Amygdala (tissue), 56 donors: ENCODE data around the gene TRAPPC12.
"Not testable (repeated sequence)": the region's sequence is repeated elsewhere in the genome, so short reads cannot be mapped to it uniquely, and the experiment has no call there.

ENCODE experiments used
- DNase-seq, 56 donors: peaks; one replicate each; lab custom pipeline; 2025; lab: John Stamatoyannopoulos, UW

The TRAPPC12 gene

DNA sequence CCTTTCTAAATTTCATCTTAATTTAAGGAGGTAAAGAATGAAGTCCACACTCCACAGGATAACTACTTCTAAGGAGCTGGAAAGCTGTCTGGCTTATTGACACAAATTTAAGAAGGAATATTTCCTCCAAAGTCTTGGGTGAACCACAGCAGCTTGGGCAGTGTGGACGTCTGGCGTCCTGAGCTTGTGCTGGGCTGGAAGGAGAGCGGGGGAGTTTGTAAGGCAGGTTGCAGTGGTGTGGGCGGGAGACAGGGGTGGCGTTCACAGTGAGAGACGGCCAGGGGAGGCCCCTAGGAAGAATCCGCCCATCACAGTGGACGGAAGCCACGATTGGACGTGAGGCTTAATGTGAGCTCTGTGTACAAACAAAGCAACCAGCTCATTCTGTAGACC, 114.1 kb downstream of the TRAPPC12 start:
- peak in 1 of 56 donors; percentile 59 for DNase-seq

DNA sequence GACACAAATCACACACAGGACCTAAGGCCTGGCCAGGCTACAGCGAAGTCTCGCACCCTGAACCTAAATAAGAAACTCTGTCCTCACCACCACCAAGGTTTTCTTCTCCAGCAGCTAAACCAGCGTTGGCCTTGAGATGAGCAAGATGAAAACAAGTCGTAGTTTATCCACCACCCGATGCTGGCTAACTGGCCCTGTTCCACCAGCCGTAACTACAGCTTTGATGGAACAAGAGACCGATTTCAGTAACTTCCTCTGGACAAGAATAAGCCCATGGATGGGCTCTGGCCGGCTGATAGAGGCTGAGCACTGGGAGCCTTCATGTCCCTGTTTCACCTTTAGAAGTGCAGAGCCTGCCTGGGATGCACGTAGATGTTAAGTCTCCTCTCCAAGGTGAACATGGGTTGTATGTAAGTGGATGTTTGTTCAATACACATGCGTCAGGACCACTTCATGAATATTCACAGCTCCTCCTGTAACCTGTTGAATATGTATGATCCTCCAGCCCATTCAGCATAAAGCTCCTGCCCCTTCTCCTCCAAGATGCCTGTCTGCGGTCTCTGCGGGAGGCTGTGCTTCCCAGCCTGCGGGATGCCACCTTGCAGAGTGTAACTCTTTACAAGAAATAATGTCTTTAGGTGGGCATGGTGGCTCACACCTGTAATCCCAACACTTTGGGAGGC, 115.6 kb downstream of the TRAPPC12 start:
- DNase-seq = no peak

DNA sequence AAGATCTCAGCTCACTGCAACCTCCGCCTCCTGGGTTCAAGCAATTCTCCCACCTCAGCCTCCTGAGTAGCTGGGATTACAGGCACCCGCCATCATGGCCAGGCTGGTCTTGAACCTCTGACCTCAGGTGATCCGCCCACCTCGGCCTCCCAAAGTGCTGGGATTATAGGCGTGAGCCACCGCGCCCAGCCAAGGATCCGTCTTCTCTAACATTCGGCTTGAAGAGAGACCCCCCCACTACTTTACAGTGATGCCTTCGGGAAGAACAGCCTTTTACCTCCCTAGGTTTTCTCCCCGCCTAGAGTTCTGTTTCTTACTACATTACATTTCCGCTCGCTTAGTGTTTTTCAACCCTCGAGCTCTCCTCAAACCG, 117.2 kb downstream of the TRAPPC12 start:
- not testable (repeated sequence) for DNase-seq

DNA sequence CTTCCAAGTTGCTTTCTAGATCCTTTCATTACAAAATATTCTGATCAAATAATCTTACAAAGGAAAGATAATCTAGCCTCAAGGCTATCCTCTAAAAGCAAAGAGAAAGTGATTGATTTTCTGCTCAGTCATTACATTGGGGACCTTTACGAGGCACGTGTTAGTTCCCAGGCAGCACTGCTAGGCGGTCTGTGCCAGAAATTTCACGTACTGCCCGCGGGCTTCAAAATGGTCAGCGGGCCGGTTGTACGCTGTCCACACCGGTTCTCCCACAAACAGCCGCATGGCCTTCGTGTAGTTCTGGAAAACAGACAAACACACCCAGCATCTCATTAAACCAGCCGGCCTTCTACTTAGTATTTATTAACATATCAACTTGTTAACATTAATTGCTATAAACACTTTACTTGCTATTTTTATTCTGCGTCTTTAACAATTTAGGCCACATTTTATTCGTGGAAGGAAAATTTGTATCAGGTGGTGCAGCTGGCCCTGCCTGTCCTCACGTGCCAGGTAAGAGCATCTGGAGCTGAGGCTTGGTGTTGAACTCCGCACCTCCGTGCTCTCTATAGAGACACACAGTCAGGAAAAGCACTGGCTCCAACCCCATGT, 119.4 kb downstream of the TRAPPC12 start:
- no peak for DNase-seq

DNA sequence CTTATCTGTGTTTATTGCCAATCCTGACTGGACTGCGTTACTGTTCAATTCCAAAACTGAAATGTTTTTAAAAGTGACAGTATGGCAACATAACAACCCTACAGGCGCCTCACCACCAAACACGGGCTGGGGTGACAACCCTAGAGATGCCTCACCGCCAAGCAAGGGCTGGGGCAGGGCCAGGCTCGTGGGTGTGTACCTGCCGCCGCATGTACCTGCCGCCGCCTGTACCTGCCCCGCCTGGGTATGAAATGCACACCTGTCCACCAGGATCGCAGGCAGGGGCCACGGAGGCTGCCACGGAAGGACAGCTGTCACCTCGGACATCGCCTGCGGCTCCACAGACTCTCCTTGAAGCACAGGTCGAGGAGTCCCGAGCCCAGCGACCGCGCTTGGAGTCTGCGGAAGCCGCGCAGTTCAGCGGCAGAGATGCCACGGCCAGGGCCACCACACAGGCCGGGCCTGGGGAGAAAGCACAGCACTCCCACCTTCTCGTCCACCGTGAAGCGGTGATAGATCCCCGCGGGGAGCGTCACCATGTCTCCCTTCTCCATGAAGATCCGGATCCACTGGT, 120.9 kb downstream of the TRAPPC12 start:
- DNase-seq = no peak

DNA sequence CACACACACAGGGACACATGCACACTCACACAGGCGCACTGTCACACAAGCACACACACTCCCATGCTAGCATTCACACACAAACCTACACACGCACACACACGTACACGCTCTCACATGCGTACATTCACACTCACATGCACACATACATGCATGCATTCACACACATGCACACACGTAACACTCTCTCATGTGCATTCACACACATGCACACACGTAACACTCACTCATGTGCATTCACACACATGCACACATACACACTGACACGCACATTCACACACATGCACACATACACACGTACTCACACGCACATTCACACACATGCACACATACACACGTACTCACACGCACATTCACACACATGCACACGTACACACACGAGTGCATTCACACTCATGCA, 123.6 kb downstream of the TRAPPC12 start:
- DNase-seq = no peak

DNA sequence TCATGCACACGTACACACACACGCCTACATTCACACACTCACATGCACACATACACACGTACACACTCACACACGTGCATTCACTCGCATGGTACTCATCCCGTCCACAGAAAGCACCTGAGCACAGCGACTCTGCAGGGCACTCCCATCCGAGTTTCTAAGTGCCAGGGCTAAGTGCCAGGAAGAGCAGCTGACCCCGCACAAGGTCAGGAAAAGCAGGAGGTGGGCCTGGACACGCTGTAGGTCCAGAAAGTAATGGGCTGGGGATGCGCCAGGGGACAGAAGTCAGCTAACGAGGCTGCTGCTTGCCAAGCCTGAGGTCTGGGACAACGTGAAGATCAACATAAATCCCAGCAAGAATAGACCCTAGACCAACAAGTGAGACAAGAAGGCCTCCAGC, 124.0 kb downstream of the TRAPPC12 start:
- no peak for DNase-seq

DNA sequence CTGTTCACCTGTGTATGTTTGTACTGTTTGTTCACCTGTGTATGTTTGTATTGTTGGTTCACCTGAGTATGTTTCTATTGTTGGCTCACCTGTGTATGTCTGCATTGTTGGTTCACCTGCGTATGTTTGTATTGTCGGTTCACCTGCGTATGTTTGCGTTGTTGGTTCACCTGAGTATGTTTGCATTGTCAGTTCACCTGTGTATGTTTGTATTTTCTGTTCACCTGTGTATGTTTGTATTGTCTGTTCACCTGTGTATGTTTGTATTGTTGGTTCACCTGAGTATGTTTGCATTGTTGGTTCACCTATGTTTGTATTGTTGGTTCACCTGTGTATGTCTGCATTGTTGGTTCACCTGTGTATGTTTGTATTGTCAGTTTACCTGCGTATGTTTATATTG, 125.2 kb downstream of the TRAPPC12 start:
- no peak for DNase-seq

DNA sequence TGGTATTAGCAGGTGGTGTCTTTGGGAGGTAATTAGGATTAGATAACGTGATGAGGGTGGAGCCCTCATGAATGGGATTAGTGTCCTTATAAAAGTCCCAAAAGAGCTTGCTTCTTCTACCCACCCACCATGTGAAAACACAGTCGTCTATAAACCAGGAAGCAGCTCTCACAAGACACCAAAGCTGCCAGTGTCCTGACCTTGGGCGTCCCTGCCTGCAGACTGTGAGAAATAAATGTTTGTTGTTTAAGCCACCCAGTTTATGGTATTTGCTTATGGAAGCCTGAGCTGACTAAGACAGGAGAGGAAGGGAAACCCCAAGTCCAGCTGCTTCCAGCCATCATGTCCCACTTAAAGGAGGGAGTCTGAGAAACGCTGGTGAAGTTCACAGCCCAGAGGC, 126.3 kb downstream of the TRAPPC12 start:
- DNase-seq = no peak

DNA sequence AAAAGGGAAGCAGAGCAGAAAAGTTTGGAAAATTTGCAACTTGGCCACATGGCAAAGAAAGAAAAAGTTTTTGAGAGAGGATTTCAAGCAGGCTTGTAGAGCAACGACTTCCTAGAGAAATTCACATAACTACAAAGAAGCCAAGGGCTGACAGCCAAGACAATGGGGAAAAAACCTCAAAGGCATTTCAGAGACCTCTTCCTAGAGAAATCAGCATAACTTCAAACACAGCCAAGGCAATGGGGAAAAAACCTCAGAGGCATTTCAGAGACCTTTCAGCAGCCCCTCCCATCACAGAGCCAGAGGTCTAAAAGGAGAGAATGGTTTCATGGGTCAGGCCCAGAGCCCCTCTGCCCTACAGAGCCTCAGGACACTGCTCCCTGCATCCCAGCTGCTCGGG, 132.6 kb downstream of the TRAPPC12 start:
- no peak for DNase-seq

DNA sequence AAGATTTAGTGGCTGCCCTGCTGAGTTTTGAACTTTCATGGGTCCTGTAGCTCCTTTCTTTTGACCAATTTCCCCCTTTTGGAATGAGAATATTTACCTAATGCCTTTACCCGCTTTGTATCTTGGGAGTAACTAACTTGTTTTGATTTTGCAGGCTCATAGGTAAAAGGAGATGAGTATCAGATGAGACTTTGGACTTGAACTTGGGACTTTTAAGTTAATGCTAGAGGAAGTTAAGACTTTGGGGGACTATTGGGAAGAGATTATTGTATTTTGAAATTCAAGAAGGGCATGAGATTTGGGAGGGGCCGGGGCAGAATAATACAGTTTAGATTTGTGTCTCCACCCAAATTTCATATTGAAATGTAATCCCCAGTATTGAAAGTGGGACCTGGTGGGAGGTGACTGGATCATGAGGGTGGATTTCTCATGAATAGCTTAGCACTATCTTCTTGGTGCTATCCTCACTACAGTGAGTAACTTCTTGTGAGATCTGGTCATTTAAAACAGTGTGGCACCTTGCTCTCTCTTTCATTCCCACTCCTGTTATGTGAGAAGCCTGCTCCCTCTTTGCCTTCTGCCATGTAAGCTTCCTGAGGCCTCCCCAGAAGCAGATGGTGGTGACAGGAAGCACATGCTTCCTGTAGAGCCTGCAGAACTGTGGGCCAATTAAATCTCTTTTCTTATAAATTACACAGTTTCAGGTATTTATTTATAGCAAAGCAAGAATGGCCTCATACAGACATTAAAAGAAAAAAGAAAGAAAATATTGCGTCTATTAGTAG, 133.7 kb downstream of the TRAPPC12 start:
- DNase-seq = no peak

DNA sequence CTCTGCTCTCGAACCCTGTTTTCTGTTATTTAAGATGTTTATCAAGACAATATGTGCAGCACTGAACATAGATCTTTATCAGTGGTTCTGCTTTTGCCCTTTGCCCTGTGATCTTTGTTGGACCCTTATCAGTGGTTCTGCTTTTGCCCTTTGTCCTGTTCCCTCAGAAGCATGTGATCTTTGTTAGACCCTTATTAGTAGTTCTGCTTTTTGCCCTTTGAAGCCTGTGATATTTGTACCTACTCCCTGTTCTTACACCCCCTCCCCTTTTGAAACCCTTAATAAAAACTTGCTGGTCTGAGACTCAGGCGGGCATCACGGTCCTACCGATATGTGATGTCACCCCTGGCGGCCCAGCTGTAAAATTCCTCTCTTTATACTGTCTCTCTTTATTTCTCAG, 135.9 kb downstream of the TRAPPC12 start:
- not testable (repeated sequence) for DNase-seq

DNA sequence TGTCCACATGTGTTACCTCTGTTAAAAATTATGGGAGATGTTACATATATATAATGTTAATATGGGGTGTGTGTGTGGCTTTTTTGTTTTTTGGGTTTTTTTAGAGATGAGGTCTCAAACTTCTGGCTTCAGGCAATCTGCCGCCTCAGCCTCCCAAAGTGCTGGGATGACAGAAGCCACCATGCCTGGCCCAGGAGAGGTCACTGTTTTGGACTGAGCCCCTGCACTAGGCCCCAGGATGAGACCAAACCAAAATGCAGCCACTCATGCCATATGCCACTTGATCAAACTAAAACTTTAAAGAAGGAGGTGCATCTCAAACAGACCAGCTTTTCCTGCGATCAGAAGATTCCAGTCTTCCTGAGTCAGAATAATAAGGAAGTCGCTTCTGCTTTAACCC, 137.3 kb downstream of the TRAPPC12 start:
- no peak for DNase-seq

DNA sequence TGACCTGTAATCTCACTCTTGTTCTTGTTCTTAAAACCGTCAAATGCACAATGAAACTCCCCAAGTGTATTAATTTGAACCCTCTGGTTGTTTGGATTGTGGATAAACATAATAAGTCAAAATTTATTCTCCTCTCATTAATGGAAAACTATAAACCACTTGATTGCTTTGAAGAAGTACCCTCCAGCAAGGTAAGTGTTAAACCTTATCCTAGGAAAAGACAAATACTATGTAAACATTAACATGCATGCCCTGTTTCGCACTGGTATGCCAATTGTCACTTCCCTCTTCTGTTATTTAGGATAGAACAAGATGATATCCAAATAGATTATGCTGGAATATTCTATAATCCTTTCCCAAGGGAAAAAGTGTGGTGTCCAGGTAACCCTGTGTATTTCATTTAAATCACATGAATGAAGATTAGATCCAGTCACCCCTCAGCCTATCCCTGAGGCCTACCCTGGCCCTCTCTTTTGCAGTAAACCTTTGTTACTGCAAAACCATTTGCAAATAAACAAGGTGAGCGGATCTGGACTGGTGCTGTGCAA, 138.5 kb downstream of the TRAPPC12 start:
- DNase-seq = peak in 1 of 56 donors; percentile 12

DNA sequence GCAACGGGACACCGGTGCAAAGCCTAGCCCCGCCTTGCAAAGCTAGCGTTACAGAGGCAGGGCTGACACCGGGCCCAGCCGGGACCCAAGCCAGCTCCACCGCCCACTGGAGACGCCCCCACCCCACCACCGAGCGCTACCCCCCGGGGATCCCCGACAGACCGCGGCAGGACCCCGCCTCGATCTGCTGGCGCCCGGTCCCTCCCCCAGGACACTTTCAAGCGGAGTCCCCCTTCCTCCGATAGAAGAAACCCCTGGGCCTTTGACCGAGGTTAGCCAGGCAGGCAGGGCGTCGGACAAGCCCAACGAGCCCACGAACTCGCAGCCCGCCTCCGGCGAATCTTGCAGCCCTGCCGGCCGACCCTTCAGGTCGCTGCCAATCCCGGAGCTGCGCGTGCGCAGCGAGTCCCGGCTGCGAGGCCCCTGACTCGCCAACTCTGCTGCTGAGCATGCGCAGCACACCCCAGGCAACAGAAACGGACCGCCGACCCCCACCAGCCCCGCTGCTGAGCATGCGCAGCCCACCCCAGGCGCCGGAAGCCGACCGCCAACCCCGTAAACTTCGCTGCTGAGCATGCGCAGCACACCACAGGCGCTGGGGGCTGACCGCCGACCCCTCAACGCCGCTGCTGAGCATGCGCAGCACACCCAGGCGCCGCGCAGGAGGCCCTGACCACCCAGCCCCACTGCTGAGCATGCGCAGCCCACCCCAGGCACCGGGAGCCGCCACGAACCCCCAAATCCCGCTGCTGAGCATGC, 139.2 kb downstream of the TRAPPC12 start:
- DNase-seq = peak; percentile 60 to 99 (median 94)

DNA sequence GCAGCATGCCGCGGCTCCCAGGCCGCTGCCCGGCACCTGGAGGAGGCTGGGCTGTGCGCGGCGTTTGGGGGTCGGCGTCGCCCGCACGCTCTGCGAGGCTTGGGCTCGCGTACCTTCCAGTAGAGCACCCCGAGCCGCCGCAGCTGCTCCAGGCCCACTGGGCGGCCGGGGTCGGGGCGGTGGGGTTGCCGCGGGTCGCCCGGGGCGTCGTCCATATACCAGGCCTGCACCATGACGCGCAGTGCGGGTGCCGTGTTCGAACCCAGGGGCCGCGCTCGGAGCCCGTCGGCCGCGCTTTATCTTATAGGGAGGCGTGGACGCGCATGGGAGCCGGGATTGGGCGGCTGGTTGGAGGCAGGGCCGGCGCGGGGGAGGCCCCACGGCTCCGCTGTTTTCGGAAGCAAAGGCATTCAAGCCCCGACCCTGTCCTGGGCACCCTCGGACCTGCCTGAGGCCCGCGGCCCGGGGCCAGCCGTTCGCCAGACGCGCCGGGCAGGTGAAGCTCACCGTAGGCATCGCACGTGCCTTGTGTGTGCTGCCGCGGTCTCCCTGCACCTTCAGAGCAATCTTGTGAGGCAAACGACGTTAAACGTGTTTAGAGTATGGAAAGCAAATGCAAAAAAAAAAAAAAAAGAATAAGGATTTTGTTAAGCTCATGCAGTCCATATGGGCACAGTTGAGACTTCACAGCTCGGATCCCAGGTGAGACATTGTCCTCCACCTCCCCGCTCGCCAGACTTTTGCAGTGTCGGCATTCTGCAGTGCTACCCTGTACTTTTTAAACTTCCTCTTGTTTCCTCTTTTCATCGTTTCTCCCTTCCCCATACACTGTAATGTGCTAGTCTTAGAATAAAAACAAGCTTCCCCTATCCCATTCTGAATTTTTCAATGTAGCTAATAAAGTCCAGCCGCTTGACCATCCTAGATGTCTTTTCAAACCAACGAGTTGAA, 140.0 kb downstream of the TRAPPC12 start, which contains the start of gene ADI1:
ADI1 (minus strand) TSS at position 277 of the 951 bp plus-strand sequence; CDS start at position 233, 44 bp downstream.
- DNase-seq = peak in 50 of 56 donors; percentile 25 to 84 (median 70)

DNA sequence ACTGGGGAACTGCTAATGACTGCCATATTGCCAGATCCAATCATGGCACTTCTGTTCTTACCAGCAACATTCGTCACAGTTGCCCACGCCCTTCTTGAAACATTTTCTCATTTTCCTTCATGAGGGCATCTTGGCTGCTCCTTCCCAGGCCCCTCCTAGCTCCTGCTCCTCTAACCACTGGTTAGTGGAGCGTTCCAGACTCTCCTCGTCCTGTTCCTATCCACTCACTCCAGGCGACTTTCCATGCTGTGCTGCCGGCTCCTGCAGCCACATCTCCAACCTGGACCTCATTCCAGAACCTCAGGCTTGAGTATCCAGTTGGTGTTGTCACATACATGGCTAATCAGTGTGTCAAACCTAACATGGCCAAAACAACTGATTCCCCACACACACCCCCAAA, 141.1 kb downstream of the TRAPPC12 start:
- no peak for DNase-seq

DNA sequence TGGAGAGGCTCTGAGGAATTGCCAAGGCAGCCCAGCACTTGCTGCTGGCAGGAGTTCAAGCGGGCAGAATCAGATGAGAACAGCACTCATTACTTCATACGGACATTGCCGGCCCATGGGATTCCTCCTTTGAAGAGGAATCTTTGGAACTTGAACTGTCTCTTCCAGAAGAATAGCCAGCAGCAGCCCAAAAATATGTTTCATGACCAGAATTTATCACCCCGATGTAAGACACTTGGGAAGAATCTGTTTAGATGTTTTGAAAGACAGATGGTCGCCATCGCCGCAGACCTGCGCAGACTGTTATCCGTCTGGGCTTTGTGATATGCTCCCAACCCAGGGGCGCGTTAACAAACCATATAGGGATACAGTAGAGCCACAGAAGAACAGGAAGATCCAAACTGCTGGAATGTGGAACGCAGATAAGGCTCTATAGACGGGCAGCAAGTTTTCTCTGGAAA, 143.5 kb downstream of the TRAPPC12 start:
- no peak for DNase-seq

DNA sequence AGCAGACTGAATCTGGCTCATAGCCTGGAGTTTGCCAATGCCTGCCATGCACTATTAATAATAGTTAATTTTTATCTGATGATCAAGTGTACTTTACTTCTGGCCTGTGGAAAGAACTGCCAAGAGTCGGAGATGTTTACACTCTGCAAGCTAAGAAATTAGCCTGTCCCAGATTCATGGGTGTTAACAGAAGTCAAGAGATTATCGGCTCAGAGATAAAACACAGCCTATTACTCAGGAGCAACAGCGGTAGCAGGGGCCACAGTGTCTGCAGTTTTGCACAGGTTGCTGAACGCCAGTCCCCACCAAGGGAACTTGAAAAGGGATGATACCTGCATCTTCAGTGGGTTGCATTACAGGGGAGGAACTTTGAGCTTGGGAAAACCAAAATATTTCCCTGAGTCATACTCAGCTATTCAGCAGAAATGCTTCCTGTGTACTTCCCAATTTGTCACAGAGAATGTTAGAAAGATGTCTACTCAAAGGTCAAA, 144.1 kb downstream of the TRAPPC12 start:
- no peak for DNase-seq
